Loucy (cell line): Measurements from ENCODE around the gene ENTPD7.

ENCODE experiments used
- EZH2phosphoT487 ChIP-seq: fragments of 200-600 bp; IDR thresholded peaks from 2 replicates; pipeline ENCODE4 v1.6.1; 2018; ENCODE audit warnings: antibody characterized with exemption, mild to moderate bottlenecking, moderate library complexity, borderline replicate concordance
- TF ChIP-seq, protein P1 (sequence below): fragments of 200-600 bp; sonication (generic); conservative IDR thresholded peaks from 2 replicates; pipeline ENCODE4 v1.5.1; 2014; ENCODE audit warnings: mild to moderate bottlenecking, antibody characterized with exemption, low read length

DNA sequence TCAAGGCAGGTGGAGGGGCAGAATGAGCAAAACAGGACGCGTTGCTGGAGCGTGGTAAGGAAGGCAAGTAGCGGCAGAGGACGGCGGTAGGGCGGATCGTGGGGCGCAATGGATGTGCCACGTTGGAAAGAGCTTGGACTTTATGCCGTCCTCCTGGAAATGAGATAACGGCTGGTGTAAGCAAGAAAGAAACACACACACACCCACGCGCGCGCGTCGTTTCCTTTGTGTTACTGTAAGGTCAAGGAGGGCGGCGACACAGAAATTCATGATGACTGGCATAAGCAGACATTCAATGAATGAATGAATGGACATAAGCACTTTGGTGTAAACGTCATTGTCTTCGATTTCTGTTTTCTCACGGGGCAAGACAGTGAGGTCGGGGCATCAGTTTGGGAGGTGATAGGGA, 683 bp upstream of the ENTPD7 start:
- TF ChIP-seq, protein P1, sequence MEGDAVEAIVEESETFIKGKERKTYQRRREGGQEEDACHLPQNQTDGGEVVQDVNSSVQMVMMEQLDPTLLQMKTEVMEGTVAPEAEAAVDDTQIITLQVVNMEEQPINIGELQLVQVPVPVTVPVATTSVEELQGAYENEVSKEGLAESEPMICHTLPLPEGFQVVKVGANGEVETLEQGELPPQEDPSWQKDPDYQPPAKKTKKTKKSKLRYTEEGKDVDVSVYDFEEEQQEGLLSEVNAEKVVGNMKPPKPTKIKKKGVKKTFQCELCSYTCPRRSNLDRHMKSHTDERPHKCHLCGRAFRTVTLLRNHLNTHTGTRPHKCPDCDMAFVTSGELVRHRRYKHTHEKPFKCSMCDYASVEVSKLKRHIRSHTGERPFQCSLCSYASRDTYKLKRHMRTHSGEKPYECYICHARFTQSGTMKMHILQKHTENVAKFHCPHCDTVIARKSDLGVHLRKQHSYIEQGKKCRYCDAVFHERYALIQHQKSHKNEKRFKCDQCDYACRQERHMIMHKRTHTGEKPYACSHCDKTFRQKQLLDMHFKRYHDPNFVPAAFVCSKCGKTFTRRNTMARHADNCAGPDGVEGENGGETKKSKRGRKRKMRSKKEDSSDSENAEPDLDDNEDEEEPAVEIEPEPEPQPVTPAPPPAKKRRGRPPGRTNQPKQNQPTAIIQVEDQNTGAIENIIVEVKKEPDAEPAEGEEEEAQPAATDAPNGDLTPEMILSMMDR: no peak
- TF ChIP-seq EZH2phosphoT487: no peak
